ENCODE measurements around the gene SLC1A3.

The SLC1A3 gene

GRCh38 chr5:36653044-36653705, 46.8 kb downstream of the SLC1A3 start:
- H3K9me3 ChIP-seq (ENCODE audit: control insufficient read depth in 5 of 5, low read length in 5 of 5): no peaks in the 10 kb centered on the region
- no peak overlapping the region for H3K4me3 ChIP-seq (ENCODE audit: low read depth in 1 of 5, low read length in 5 of 5)
- peaks cover 3 to 61% (median 49%) of the 10 kb centered on the region in 5 donors for H3K4me1 ChIP-seq (ENCODE audit: control insufficient read depth in 5 of 5, insufficient read depth in 5 of 5, low read length in 5 of 5)
- H3K9ac ChIP-seq (ENCODE audit: low read length in 5 of 5): no peak overlapping the region
- peaks cover 0 to 4% (median 0%) of the 10 kb centered on the region in 5 donors for H3K36me3 ChIP-seq (ENCODE audit: control insufficient read depth in 5 of 5, insufficient read depth in 5 of 5, low read length in 5 of 5)
- no peak overlapping the region for H3K27ac ChIP-seq (ENCODE audit: low read depth, low read length)
- no peaks in the 10 kb centered on the region for H3K27me3 ChIP-seq (ENCODE audit: control insufficient read depth in 5 of 5, insufficient read depth in 4 of 5, low read length in 5 of 5)

GRCh38 chr5:36654564-36654963, 48.2 kb downstream of the SLC1A3 start:
- Histone ChIP-seq H3K27ac (ENCODE audit: low read depth, low read length) (no peak overlapping the region), H3K4me1 (ENCODE audit: control insufficient read depth in 5 of 5, insufficient read depth in 5 of 5, low read length in 5 of 5) (peaks cover 3 to 64% (median 52%) of the 10 kb centered on the region in 5 donors), H3K27me3 (ENCODE audit: control insufficient read depth in 5 of 5, insufficient read depth in 4 of 5, low read length in 5 of 5) (no peaks in the 10 kb centered on the region), H3K9me3 (ENCODE audit: control insufficient read depth in 5 of 5, low read length in 5 of 5) (no peaks in the 10 kb centered on the region), H3K4me3 (ENCODE audit: low read depth in 1 of 5, low read length in 5 of 5) (no peak overlapping the region), H3K9ac (ENCODE audit: low read length in 5 of 5) (no peak overlapping the region), H3K36me3 (ENCODE audit: control insufficient read depth in 5 of 5, insufficient read depth in 5 of 5, low read length in 5 of 5) (no peaks in the 10 kb centered on the region)

GRCh38 chr5:36655161-36655560, 48.8 kb downstream of the SLC1A3 start:
- H3K27ac ChIP-seq (ENCODE audit: low read depth, low read length): no peak overlapping the region
- H3K27me3 ChIP-seq (ENCODE audit: control insufficient read depth in 5 of 5, insufficient read depth in 4 of 5, low read length in 5 of 5): no peaks in the 10 kb centered on the region
- H3K4me3 ChIP-seq (ENCODE audit: low read depth in 1 of 5, low read length in 5 of 5): no peak overlapping the region
- H3K9me3 ChIP-seq (ENCODE audit: control insufficient read depth in 5 of 5, low read length in 5 of 5): no peaks in the 10 kb centered on the region
- no peak overlapping the region for H3K9ac ChIP-seq (ENCODE audit: low read length in 5 of 5)
- H3K4me1 ChIP-seq (ENCODE audit: control insufficient read depth in 5 of 5, insufficient read depth in 5 of 5, low read length in 5 of 5): peaks cover 3 to 64% (median 52%) of the 10 kb centered on the region in 5 donors
- no peaks in the 10 kb centered on the region for H3K36me3 ChIP-seq (ENCODE audit: control insufficient read depth in 5 of 5, insufficient read depth in 5 of 5, low read length in 5 of 5)

DNA sequence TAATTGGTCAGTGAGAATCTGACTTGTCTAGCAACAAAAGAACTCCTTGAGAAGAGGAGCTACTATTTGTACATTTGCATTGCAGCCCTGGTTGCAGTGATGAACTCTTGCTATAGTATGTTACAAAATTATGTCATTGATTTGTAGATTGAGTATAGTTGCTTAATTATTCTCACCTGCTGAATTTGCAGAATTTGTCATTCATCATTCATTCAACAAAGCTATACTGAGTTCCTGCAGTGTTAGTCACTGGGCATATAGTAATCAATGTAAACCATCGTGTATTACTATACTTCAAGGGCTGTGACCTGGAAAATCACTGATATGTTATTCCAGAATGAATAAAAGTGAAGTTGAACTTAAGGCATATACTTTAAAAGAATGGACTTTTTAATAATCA, 50.1 kb downstream of the SLC1A3 start:
- Histone ChIP-seq H3K36me3 (ENCODE audit: control insufficient read depth in 5 of 5, insufficient read depth in 5 of 5, low read length in 5 of 5) (no peaks in the 10 kb centered on the region), H3K27me3 (ENCODE audit: control insufficient read depth in 5 of 5, insufficient read depth in 4 of 5, low read length in 5 of 5) (no peaks in the 10 kb centered on the region), H3K27ac (ENCODE audit: low read depth, low read length) (peak overlapping the region; percentile 13), H3K9ac (ENCODE audit: low read length in 5 of 5) (no peak overlapping the region), H3K4me1 (ENCODE audit: control insufficient read depth in 5 of 5, insufficient read depth in 5 of 5, low read length in 5 of 5) (peaks cover 3 to 59% (median 48%) of the 10 kb centered on the region in 5 donors), H3K4me3 (ENCODE audit: low read depth in 1 of 5, low read length in 5 of 5) (no peak overlapping the region), H3K9me3 (ENCODE audit: control insufficient read depth in 5 of 5, low read length in 5 of 5) (no peaks in the 10 kb centered on the region)

DNA sequence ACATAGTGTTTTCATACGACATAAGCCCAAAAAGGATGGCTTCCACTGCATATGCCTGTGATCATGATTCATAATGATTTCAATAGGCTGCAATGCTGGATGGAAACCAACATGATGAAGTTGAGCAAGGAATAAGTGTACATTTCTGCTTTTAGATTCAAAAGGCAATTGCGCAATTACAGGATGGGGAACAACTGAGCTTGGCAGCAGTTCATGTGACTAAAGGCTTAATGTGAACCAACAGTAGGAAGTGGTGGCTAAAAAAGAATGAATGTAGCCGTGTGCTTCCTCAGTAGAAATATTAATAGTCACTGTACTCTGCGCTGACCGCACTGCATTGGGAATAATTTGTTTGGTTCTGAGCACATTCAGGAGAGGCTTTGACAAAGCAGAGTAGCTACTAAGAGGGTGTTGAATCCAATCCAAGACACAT, 51.2 kb downstream of the SLC1A3 start:
- peaks cover 3 to 49% (median 40%) of the 10 kb centered on the region in 5 donors for H3K4me1 ChIP-seq (ENCODE audit: control insufficient read depth in 5 of 5, insufficient read depth in 5 of 5, low read length in 5 of 5)
- H3K27ac ChIP-seq (ENCODE audit: low read depth, low read length): peak overlapping the region; percentile 56
- H3K27me3 ChIP-seq (ENCODE audit: control insufficient read depth in 5 of 5, insufficient read depth in 4 of 5, low read length in 5 of 5): no peaks in the 10 kb centered on the region
- H3K9ac ChIP-seq (ENCODE audit: low read length in 5 of 5): peak overlapping the region in 1 of 5 donors; percentile 39
- H3K4me3 ChIP-seq (ENCODE audit: low read depth in 1 of 5, low read length in 5 of 5): no peak overlapping the region
- H3K9me3 ChIP-seq (ENCODE audit: control insufficient read depth in 5 of 5, low read length in 5 of 5): no peaks in the 10 kb centered on the region
- H3K36me3 ChIP-seq (ENCODE audit: control insufficient read depth in 5 of 5, insufficient read depth in 5 of 5, low read length in 5 of 5): no peaks in the 10 kb centered on the region

DNA sequence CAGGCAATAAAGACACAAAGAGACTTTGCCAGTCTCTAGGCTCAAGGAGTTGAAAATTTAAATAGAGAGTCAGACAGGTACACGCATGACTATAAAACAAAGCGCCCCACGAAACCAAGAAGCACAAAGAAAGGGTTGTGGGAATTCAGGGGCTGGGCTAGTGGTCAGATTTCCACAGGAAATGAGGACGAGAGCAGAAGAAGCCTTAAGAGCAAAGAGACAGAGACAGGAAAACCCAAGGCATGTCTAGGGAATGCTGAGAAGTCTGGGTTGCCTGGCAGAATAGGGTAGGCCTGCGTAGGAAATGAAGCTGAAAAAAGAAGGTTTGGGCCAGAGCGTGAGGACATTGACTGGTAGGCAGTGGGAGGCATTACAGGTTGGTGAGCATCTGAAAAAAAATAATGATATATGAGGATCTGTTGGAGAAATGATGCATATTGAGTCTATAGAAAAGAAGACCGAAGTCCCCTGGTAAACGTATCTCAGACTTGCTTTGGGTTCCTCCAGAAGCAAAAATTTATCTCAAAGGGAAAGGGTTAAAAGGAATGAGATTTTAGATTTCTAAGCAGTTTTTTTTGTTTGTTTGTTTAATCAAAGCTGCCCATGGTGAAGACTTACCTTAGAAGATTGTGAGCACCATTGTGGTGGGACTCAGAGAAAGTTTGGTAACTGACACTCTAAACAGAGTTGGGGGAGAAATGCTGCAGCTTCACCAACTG, 51.8 kb downstream of the SLC1A3 start:
- Histone ChIP-seq H3K27me3 (ENCODE audit: control insufficient read depth in 5 of 5, insufficient read depth in 4 of 5, low read length in 5 of 5) (no peaks in the 10 kb centered on the region), H3K27ac (ENCODE audit: low read depth, low read length) (peak overlapping the region; percentile 56), H3K9ac (ENCODE audit: low read length in 5 of 5) (peak overlapping the region in 1 of 5 donors; percentile 39), H3K9me3 (ENCODE audit: control insufficient read depth in 5 of 5, low read length in 5 of 5) (no peaks in the 10 kb centered on the region), H3K4me1 (ENCODE audit: control insufficient read depth in 5 of 5, insufficient read depth in 5 of 5, low read length in 5 of 5) (peaks cover 3 to 45% (median 34%) of the 10 kb centered on the region in 5 donors), H3K4me3 (ENCODE audit: low read depth in 1 of 5, low read length in 5 of 5) (no peak overlapping the region), H3K36me3 (ENCODE audit: control insufficient read depth in 5 of 5, insufficient read depth in 5 of 5, low read length in 5 of 5) (no peaks in the 10 kb centered on the region)

GRCh38 chr5:36659411-36659810, 53.0 kb downstream of the SLC1A3 start:
- peaks cover 0 to 4% (median 0%) of the 10 kb centered on the region in 5 donors for H3K36me3 ChIP-seq (ENCODE audit: control insufficient read depth in 5 of 5, insufficient read depth in 5 of 5, low read length in 5 of 5)

DNA sequence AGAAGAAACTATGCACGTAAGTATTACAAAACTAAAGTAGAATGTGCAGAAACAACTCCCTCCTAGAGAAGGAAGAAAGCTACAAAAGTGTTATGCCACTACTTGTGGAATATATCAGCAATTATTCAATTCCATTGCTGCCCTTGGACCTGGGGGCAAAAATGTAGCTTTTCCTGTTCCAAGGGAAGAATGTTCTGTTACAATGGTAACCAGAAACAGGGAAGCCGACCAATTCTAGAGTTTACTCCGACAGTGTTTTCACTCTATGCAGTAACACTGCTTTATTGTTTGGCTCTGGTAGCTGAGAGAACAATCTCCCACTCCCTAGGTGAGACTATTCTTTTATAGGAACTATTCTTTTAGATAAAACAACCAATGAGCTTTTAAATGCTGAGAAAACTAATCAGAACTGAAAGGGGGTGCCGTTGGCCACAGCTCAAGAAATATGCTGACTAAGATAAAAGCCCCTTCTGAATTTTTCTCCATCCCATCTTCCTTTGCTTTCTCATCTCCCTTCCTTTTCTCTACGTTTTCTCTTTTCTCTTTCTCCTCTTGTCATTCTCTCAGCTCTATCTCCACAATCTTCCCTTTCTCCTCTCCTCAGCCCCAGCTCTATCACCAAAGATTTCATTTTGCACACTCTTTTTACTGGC, 54.1 kb downstream of the SLC1A3 start:
- H3K4me3 ChIP-seq (ENCODE audit: low read depth in 1 of 5, low read length in 5 of 5): no peak overlapping the region
- H3K27me3 ChIP-seq (ENCODE audit: control insufficient read depth in 5 of 5, insufficient read depth in 4 of 5, low read length in 5 of 5): no peaks in the 10 kb centered on the region
- peaks cover 3 to 24% (median 16%) of the 10 kb centered on the region in 5 donors for H3K4me1 ChIP-seq (ENCODE audit: control insufficient read depth in 5 of 5, insufficient read depth in 5 of 5, low read length in 5 of 5)
- H3K9me3 ChIP-seq (ENCODE audit: control insufficient read depth in 5 of 5, low read length in 5 of 5): no peaks in the 10 kb centered on the region
- H3K9ac ChIP-seq (ENCODE audit: low read length in 5 of 5): no peak overlapping the region
- peaks cover 0 to 4% (median 0%) of the 10 kb centered on the region in 5 donors for H3K36me3 ChIP-seq (ENCODE audit: control insufficient read depth in 5 of 5, insufficient read depth in 5 of 5, low read length in 5 of 5)
- no peak overlapping the region for H3K27ac ChIP-seq (ENCODE audit: low read depth, low read length)

More at GRCh38 chr5:36659411-36659810, 53.0 kb downstream of the SLC1A3 start:
- peaks cover 3 to 36% (median 27%) of the 10 kb centered on the region in 5 donors for H3K4me1 ChIP-seq (ENCODE audit: control insufficient read depth in 5 of 5, insufficient read depth in 5 of 5, low read length in 5 of 5)
- no peak overlapping the region for H3K27ac ChIP-seq (ENCODE audit: low read depth, low read length)
- H3K9me3 ChIP-seq (ENCODE audit: control insufficient read depth in 5 of 5, low read length in 5 of 5): no peaks in the 10 kb centered on the region
- no peaks in the 10 kb centered on the region for H3K27me3 ChIP-seq (ENCODE audit: control insufficient read depth in 5 of 5, insufficient read depth in 4 of 5, low read length in 5 of 5)
- no peak overlapping the region for H3K4me3 ChIP-seq (ENCODE audit: low read depth in 1 of 5, low read length in 5 of 5)
- no peak overlapping the region for H3K9ac ChIP-seq (ENCODE audit: low read length in 5 of 5)

DNA sequence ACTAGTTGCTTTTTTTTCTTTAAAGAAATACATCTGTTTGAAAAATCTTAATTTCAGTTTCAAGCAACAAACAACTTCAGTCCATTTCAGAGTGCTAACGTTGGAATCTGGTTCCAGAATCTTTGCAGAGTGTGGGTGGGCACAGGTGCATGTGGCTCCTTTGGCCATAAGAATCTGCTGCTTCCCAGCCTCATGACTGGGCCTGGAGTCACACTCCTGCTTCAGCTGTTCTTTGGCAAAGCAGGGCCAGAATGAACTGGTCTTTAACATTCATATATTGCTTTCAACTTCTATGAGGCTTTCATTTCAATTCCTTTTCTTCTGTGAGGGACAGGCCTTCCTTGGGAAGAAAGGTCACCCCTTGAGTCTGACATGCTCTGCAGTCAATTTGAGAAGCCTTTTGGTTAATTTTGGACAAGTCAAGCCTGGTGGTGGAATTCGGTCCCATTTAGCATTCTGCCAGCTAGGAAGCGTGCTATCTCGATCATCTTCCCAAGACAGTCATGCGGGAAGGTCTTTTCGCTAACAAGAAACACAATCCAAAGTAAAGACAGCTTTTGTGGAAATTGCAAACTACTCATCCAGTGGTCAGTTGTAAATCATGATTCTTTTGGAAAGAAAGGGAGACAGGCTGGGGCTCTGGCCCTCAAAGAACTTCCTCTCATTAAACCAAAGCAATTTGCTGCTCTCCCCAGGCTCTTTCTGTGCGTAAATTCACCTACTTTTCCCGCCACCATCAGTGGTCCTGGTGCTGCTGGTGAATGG, 55.2 kb downstream of the SLC1A3 start:
- Histone ChIP-seq H3K4me3 (ENCODE audit: low read depth in 1 of 5, low read length in 5 of 5) (no peak overlapping the region), H3K9me3 (ENCODE audit: control insufficient read depth in 5 of 5, low read length in 5 of 5) (no peaks in the 10 kb centered on the region), H3K9ac (ENCODE audit: low read length in 5 of 5) (no peak overlapping the region), H3K36me3 (ENCODE audit: control insufficient read depth in 5 of 5, insufficient read depth in 5 of 5, low read length in 5 of 5) (peaks cover 0 to 4% (median 0%) of the 10 kb centered on the region in 5 donors), H3K27ac (ENCODE audit: low read depth, low read length) (no peak overlapping the region), H3K4me1 (ENCODE audit: control insufficient read depth in 5 of 5, insufficient read depth in 5 of 5, low read length in 5 of 5) (peaks cover 3 to 19% (median 14%) of the 10 kb centered on the region in 5 donors), H3K27me3 (ENCODE audit: control insufficient read depth in 5 of 5, insufficient read depth in 4 of 5, low read length in 5 of 5) (no peaks in the 10 kb centered on the region)

Measured in subcutaneous abdominal adipose tissue (tissue), 5 donors.